DOHH2 (cell line): ENCODE measurements around the gene LRRC37A2.
"Not testable (repeated sequence)": the region's sequence is repeated elsewhere in the genome, so short reads cannot be mapped to it uniquely, and the experiment has no call there.

Experiments used
- H3F3A ChIP-seq: fragments of 200-600 bp; sonication (generic), shearing (Covaris generic); 2 replicates; pipeline ENCODE4 v1.6.0; 2016; ENCODE audit warnings: antibody characterized with exemption, mild to moderate bottlenecking; ENCODE audit not compliant: control insufficient read depth, insufficient read depth
- H3K27ac ChIP-seq: fragments of 200-600 bp; sonication (generic); 2 replicates; pipeline ENCODE4 v1.5.1; 2014; ENCODE audit warnings: low read depth, mild to moderate bottlenecking, low read length, moderate library complexity
- H3K27me3 ChIP-seq: fragments of 200-600 bp; sonication (generic); 2 replicates; pipeline ENCODE4 v1.6.1; 2014; ENCODE audit warnings: mild to moderate bottlenecking, low read length, mixed read lengths; ENCODE audit not compliant: control insufficient read depth
- H3K36me3 ChIP-seq: fragments of 200-600 bp; sonication (generic); 2 replicates; pipeline ENCODE4 v1.6.1; 2014; ENCODE audit warnings: mild to moderate bottlenecking, low read length, moderate library complexity, mixed read lengths; ENCODE audit not compliant: control insufficient read depth
- H3K4me1 ChIP-seq: fragments of 200-600 bp; sonication (generic); 2 replicates; pipeline ENCODE4 v1.6.1; 2014; ENCODE audit warnings: mild to moderate bottlenecking, low read length, mixed read lengths; ENCODE audit not compliant: control insufficient read depth
- H3K4me2 ChIP-seq: fragments of 200-600 bp; sonication (generic); 2 replicates; pipeline ENCODE4 v1.6.0; 2014; ENCODE audit warnings: mild to moderate bottlenecking, low read length, moderate library complexity
- H3K4me3 ChIP-seq: fragments of 200-600 bp; sonication (generic); 2 replicates; pipeline ENCODE4 v1.5.1; 2014; ENCODE audit warnings: mild to moderate bottlenecking, low read length, mixed read lengths
- H3K79me2 ChIP-seq: fragments of 200-600 bp; sonication (generic); 2 replicates; pipeline ENCODE4 v1.6.1; 2014; ENCODE audit warnings: mild to moderate bottlenecking, low read length, mixed read lengths; ENCODE audit not compliant: control insufficient read depth
- H3K9me2 ChIP-seq: fragments of 200-600 bp; sonication (generic); replicated peaks from 2 replicates; pipeline ENCODE4 v1.6.1; 2014; ENCODE audit warnings: mild to moderate bottlenecking, low read length, mixed read lengths; ENCODE audit not compliant: control insufficient read depth
- H3K9me3 ChIP-seq: fragments of 200-600 bp; sonication (generic); 2 replicates; pipeline ENCODE4 v1.6.1; 2014; ENCODE audit warnings: antibody characterized with exemption, low read length, mixed read lengths; ENCODE audit not compliant: control insufficient read depth, insufficient read depth
- H4K20me1 ChIP-seq: fragments of 200-600 bp; sonication (generic); 2 replicates; pipeline ENCODE4 v1.6.0; 2014; ENCODE audit warnings: low read depth, mild to moderate bottlenecking, antibody characterized with exemption, low read length, moderate library complexity; ENCODE audit not compliant: control insufficient read depth, insufficient read depth

LRRC37A2 gene

DNA sequence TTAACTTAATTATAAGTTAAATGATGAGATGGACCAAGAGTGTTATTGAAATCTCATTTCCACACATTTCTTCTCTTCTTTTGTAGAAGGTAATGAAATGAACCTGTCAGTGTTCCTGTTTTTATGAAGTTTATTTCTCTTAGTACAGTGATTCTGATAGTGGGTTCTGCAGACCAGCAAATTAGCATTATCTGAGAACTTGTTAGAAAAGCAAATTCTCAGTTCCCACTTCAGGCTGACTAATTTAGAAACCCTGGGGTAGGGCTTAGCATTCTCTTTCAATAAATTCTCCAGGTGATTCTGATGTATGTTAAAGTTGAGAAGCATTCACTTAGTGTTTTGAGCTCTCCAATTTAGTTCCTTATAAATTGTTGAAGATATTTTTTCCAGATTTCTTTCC is 90.9 kb downstream of the LRRC37A2 start:
- not testable (repeated sequence) for H3K4me2 ChIP-seq, H3K4me3 ChIP-seq, H3K79me2 ChIP-seq, H3K36me3 ChIP-seq, H3K9me2 ChIP-seq, H3F3A ChIP-seq, H3K4me1 ChIP-seq, H3K9me3 ChIP-seq, H3K27me3 ChIP-seq, H4K20me1 ChIP-seq, H3K27ac ChIP-seq
